T-helper 1 cell treated with Interleukin-12 subunit alpha and Interleukin-12 subunit beta and Interleukin-4 antibody, amounts not matched to agents 30 μg/mL and 1 μg/mL, for 36 hours (primary cell): ENCODE results near the gene ABHD6.

ENCODE experiments used
- H3K27ac Mint-ChIP-seq: one replicate; pipeline ENCODE4 v1.8.0; 2021; ENCODE audit warnings: mild to moderate bottlenecking, mixed read lengths
- H3K27me3 Mint-ChIP-seq: one replicate; pipeline ENCODE4 v1.8.0; 2021; ENCODE audit warnings: low read depth, mixed read lengths
- H3K36me3 Mint-ChIP-seq: one replicate; pipeline ENCODE4 v1.8.0; 2021; ENCODE audit warnings: low read depth, mixed read lengths
- H3K4me1 Mint-ChIP-seq: one replicate; pipeline ENCODE4 v1.8.0; 2021; ENCODE audit warnings: low read depth, mixed read lengths
- H3K4me3 Mint-ChIP-seq: one replicate; pipeline ENCODE4 v1.8.0; 2021; ENCODE audit warnings: mild to moderate bottlenecking, moderate library complexity, mixed read lengths
- H3K9me3 Mint-ChIP-seq: one replicate; pipeline ENCODE4 v1.8.0; 2021; ENCODE audit warnings: mixed read lengths

ABHD6 gene

GRCh38 chr3:58324391-58325390 is 87.1 kb downstream of the ABHD6 start:
- peak overlapping the region; percentile 82 for H3K27ac Mint-ChIP-seq
- H3K4me1 Mint-ChIP-seq: peaks cover 21% of the 10 kb centered on the region
- peaks cover 3% of the 10 kb centered on the region for H3K36me3 Mint-ChIP-seq
- H3K4me3 Mint-ChIP-seq: no peak overlapping the region
- no peaks in the 10 kb centered on the region for H3K9me3 Mint-ChIP-seq
- H3K27me3 Mint-ChIP-seq: peaks cover 3% of the 10 kb centered on the region

- no peaks in the 10 kb centered on the region for H3K9me3 Mint-ChIP-seq
- H3K27ac Mint-ChIP-seq: peak overlapping the region; percentile 31
- peaks cover 21% of the 10 kb centered on the region for H3K4me1 Mint-ChIP-seq
- peaks cover 3% of the 10 kb centered on the region for H3K27me3 Mint-ChIP-seq
- H3K36me3 Mint-ChIP-seq: no peaks in the 10 kb centered on the region
- no peak overlapping the region for H3K4me3 Mint-ChIP-seq
Observed at GRCh38 chr3:58325525-58325992, 88.0 kb downstream of the ABHD6 start.

- H3K36me3 Mint-ChIP-seq: no peaks in the 10 kb centered on the region
- H3K27me3 Mint-ChIP-seq: peaks cover 3% of the 10 kb centered on the region
- peak overlapping the region; percentile 26 for H3K27ac Mint-ChIP-seq
Observed at GRCh38 chr3:58326267-58326900, 88.8 kb downstream of the ABHD6 start.

GRCh38 chr3:58329150-58329921 is 91.7 kb downstream of the ABHD6 start:
- Mint-ChIP-seq H3K27me3 (peaks cover 3% of the 10 kb centered on the region), H3K27ac (no peak overlapping the region)

More at GRCh38 chr3:58326267-58326900, 88.8 kb downstream of the ABHD6 start:
- Mint-ChIP-seq H3K4me3 (no peak overlapping the region), H3K4me1 (peaks cover 24% of the 10 kb centered on the region), H3K9me3 (no peaks in the 10 kb centered on the region)

GRCh38 chr3:58329922-58330413 is 92.4 kb downstream of the ABHD6 start:
- no peak overlapping the region for H3K4me3 Mint-ChIP-seq
- no peaks in the 10 kb centered on the region for H3K36me3 Mint-ChIP-seq
- peaks cover 27% of the 10 kb centered on the region for H3K4me1 Mint-ChIP-seq
- H3K27me3 Mint-ChIP-seq: peaks cover 3% of the 10 kb centered on the region
- H3K9me3 Mint-ChIP-seq: no peaks in the 10 kb centered on the region
- no peak overlapping the region for H3K27ac Mint-ChIP-seq

More at GRCh38 chr3:58329150-58329921, 91.7 kb downstream of the ABHD6 start:
- Mint-ChIP-seq H3K9me3 (no peaks in the 10 kb centered on the region), H3K4me3 (no peak overlapping the region), H3K36me3 (no peaks in the 10 kb centered on the region), H3K4me1 (peaks cover 26% of the 10 kb centered on the region)

- peaks cover 32% of the 10 kb centered on the region for H3K4me1 Mint-ChIP-seq
- H3K36me3 Mint-ChIP-seq: peaks cover 9% of the 10 kb centered on the region
- H3K4me3 Mint-ChIP-seq: peak overlapping the region; percentile 64
- H3K9me3 Mint-ChIP-seq: no peaks in the 10 kb centered on the region
- peaks cover 3% of the 10 kb centered on the region for H3K27me3 Mint-ChIP-seq
- H3K27ac Mint-ChIP-seq: peak overlapping the region; percentile 21
Observed at GRCh38 chr3:58331593-58332152, 94.1 kb downstream of the ABHD6 start.

GRCh38 chr3:58332575-58333188 is 95.1 kb downstream of the ABHD6 start, which contains the start of gene PXK:
Gene PXK (plus strand): TSS chr3:58332892. CDS start chr3:58332989, 97 bp downstream.
- H3K27me3 Mint-ChIP-seq: peaks cover 3% of the 10 kb centered on the region
- peaks cover 9% of the 10 kb centered on the region for H3K36me3 Mint-ChIP-seq
- H3K4me1 Mint-ChIP-seq: peaks cover 32% of the 10 kb centered on the region
- H3K27ac Mint-ChIP-seq: peak within 1 kb of the TSS; percentile 95
- peak within 1 kb of the TSS; percentile 99 for H3K4me3 Mint-ChIP-seq
- no peaks in the 10 kb centered on the region for H3K9me3 Mint-ChIP-seq

- Mint-ChIP-seq H3K4me3 (peak overlapping the region; percentile 99), H3K9me3 (no peaks in the 10 kb centered on the region), H3K4me1 (peaks cover 32% of the 10 kb centered on the region), H3K36me3 (peaks cover 9% of the 10 kb centered on the region), H3K27me3 (peaks cover 3% of the 10 kb centered on the region), H3K27ac (peak overlapping the region; percentile 95)
Observed at GRCh38 chr3:58333206-58334012, 95.8 kb downstream of the ABHD6 start.

- Mint-ChIP-seq H3K27ac (peak overlapping the region; percentile 95), H3K4me3 (peak overlapping the region; percentile 99), H3K9me3 (no peaks in the 10 kb centered on the region), H3K27me3 (peaks cover 1% of the 10 kb centered on the region), H3K36me3 (peaks cover 11% of the 10 kb centered on the region), H3K4me1 (peaks cover 35% of the 10 kb centered on the region)
Observed at GRCh38 chr3:58334013-58334321, 96.4 kb downstream of the ABHD6 start.

GRCh38 chr3:58334506-58334884 is 96.9 kb downstream of the ABHD6 start:
- Mint-ChIP-seq H3K4me1 (peaks cover 37% of the 10 kb centered on the region), H3K4me3 (peak overlapping the region; percentile 99)

GRCh38 chr3:58335652-58335947 is 98.0 kb downstream of the ABHD6 start:
- H3K27ac Mint-ChIP-seq: peak overlapping the region; percentile 95
- peaks cover 18% of the 10 kb centered on the region for H3K36me3 Mint-ChIP-seq
- H3K9me3 Mint-ChIP-seq: no peaks in the 10 kb centered on the region
- peaks cover 34% of the 10 kb centered on the region for H3K4me1 Mint-ChIP-seq
- H3K4me3 Mint-ChIP-seq: peak overlapping the region; percentile 81
- H3K27me3 Mint-ChIP-seq: no peaks in the 10 kb centered on the region

More at GRCh38 chr3:58334506-58334884, 96.9 kb downstream of the ABHD6 start:
- no peaks in the 10 kb centered on the region for H3K27me3 Mint-ChIP-seq
- peaks cover 16% of the 10 kb centered on the region for H3K36me3 Mint-ChIP-seq
- no peaks in the 10 kb centered on the region for H3K9me3 Mint-ChIP-seq
- H3K27ac Mint-ChIP-seq: peak overlapping the region; percentile 95

- H3K9me3 Mint-ChIP-seq: no peaks in the 10 kb centered on the region
- peak overlapping the region; percentile 34 for H3K27ac Mint-ChIP-seq
- peaks cover 35% of the 10 kb centered on the region for H3K4me1 Mint-ChIP-seq
- no peaks in the 10 kb centered on the region for H3K27me3 Mint-ChIP-seq
- H3K4me3 Mint-ChIP-seq: peak overlapping the region; percentile 2
- peaks cover 25% of the 10 kb centered on the region for H3K36me3 Mint-ChIP-seq
Observed at GRCh38 chr3:58336135-58336882, 98.7 kb downstream of the ABHD6 start.
